Parietal lobe (tissue), 1 donor: ENCODE data around the gene CHST6. TPM values are rescaled to one million over a fixed set of nuclear protein-coding genes. Genes with fewer than 3 reads are reported as not detected.

Experiments
- total RNA-seq: library from RNA; depleted of rRNA; stranded (reverse); fragments of >200 nt; gene quantifications from one replicate; pipeline ENCODE4 v1.2.3, GENCODE V29; 2014

The CHST6 gene
- total RNA-seq, result 0.94 TPM

GRCh38 chr16:75495076-75495674 is at the start of gene CHST6:
CHST6 (minus strand) TSS chr16:75495441; CDS start chr16:75479828, 15,613 bp downstream.

GRCh38 chr16:75535901-75536300 is 40.7 kb upstream of the CHST6 start, which contains the start of gene CHST5:
CHST5 (minus strand) TSS chr16:75536108; CDS start chr16:75530384, 5,724 bp downstream.

GRCh38 chr16:75464122-75464918 is 30.9 kb downstream of the CHST6 start, which contains the start of gene TMEM170A:
TMEM170A (minus strand) TSS chr16:75464689; CDS start chr16:75464600, 89 bp downstream.

GRCh38 chr16:75432828-75433731 is 62.2 kb downstream of the CHST6 start, which contains the start of gene CFDP1:
CFDP1 (minus strand) TSS chr16:75433503; CDS start chr16:75433352, 151 bp downstream.

Other genes starting within 250 kb of the CHST6 start
- gene BCAR1, start 243.8 kb downstream of the CHST6 start, total RNA-seq, result 28.5 TPM
- 97.7 TPM for gene CFDP1, start 61.9 kb downstream of the CHST6 start, total RNA-seq
- 23.2 TPM for gene TMEM170A, start 30.8 kb downstream of the CHST6 start, total RNA-seq
- 0.94 TPM for gene CHST5, start 40.7 kb upstream of the CHST6 start, total RNA-seq
- 20.7 TPM for gene TMEM231, start 60.8 kb upstream of the CHST6 start, total RNA-seq
- 75.7 TPM for gene GABARAPL2, start 70.9 kb upstream of the CHST6 start, total RNA-seq
- gene ADAT1, start 127.8 kb upstream of the CHST6 start, total RNA-seq, result 125 TPM
- 80.8 TPM for gene KARS1, start 152.2 kb upstream of the CHST6 start, total RNA-seq
- 128 TPM for gene TERF2IP, start 152.3 kb upstream of the CHST6 start, total RNA-seq
- gene CPHXL2, start 181.6 kb upstream of the CHST6 start, total RNA-seq, result not detected
- gene DUXB, start 206.0 kb upstream of the CHST6 start, total RNA-seq, result not detected
- not detected for gene CPHXL, start 231.0 kb upstream of the CHST6 start, total RNA-seq